SH-SY5Y (cell line): ENCODE data around the gene PTPN14.

Source experiments
- GATA2 ChIP-seq: IDR thresholded peaks from 2 replicates; pipeline ENCODE4 v1.6.1; 2011; ENCODE audit warnings: mild to moderate bottlenecking, low read depth, low read length
- GATA3 ChIP-seq: IDR thresholded peaks from 2 replicates; pipeline ENCODE4 v1.6.1; 2011; ENCODE audit warnings: low read depth, mild to moderate bottlenecking, low read length, moderate library complexity

DNA sequence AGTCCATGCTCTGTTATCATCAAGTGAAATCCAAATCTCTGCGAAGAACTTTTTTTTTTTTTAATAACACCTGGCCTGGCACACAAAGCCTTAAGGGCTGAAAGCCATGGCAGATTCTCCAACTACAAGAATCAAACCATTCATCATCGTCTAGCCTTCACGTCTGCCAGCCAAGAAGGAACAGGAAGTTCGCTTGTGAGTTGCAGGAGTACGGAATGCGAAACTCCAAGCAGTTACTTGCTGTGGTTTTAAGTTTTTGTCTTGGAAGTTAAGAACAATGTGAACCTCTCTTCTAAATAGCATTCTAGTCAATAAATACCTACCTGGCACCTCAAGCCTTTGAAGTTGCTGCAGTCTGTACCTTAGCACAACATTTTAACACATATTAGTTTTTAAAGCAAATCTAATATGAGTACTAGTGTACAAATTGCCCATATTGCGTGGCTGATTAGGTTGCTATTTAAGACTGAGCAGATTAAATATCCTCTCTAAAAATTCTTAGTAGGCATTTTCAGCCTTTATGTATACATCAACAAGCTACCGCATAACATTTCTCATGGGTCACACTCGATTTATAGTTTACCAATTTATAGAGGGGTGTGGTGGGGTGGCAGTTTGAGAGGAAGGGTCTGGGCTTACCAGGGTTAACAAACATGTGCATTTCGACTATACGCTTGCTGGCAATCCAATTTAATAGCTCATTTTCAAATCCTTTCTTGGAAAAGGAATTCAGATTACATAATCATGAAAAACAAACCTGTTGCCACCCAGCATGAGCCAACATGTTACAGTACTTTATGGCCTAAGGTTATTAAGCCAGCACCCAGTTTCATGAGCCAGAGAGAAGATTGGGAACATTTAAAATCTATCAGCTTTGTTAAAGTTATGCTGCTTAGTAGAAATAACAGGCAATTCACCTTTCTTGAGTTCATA is 22.2 kb upstream of the PTPN14 start:
- TF ChIP-seq GATA2 (no peak), GATA3 (no peak)
